Measurements from ENCODE around the gene RAB3IL1. TPM values are rescaled to one million over a fixed set of nuclear protein-coding genes. Genes with fewer than 3 reads are reported as not detected.

The RAB3IL1 gene
- total and polyA plus RNA-seq, 4 donors, result 2.1 to 41.6 (median 5.4) TPM

GRCh38 chr11:61905801-61906521, 11.4 kb downstream of the RAB3IL1 start:
- no peak overlapping the region for H3K4me3 ChIP-seq (ENCODE audit: low read depth in 1 of 3, low read length in 3 of 3)
- no peak for DNase-seq (ENCODE audit: low spot score)
- WGBS, result 94% methylated on average over 14 of the region's 14 CpGs
- H3K4me1 ChIP-seq (ENCODE audit: control insufficient read depth in 4 of 4, insufficient read depth in 4 of 4, low read length in 3 of 4), result peaks cover 0 to 8% (median 0%) of the 10 kb centered on the region in 4 donors
- H3K9me3 ChIP-seq (ENCODE audit: control insufficient read depth in 4 of 4, low read length in 3 of 4), result no peaks in the 10 kb centered on the region
- H3K27me3 ChIP-seq (ENCODE audit: control insufficient read depth in 4 of 4, insufficient read depth in 4 of 4, low read length in 3 of 4), result no peaks in the 10 kb centered on the region
- H3K27ac ChIP-seq (ENCODE audit: low read depth in 1 of 2, low read length in 2 of 2), result no peak overlapping the region
- H3K9ac ChIP-seq (ENCODE audit: low read depth in 1 of 2, low read length in 2 of 2), result no peak overlapping the region
- no peaks in the 10 kb centered on the region for H3K36me3 ChIP-seq (ENCODE audit: control insufficient read depth in 4 of 4, insufficient read depth in 3 of 4, low read depth in 1 of 4, low read length in 3 of 4)
- TF ChIP-seq JUND (IDR thresholded peaks at IDR 0.05) (no peak), REST (IDR thresholded peaks at IDR 0.05) (no peak), TAF1 (conservative IDR thresholded peaks at IDR 0.05) (no peak), EGR1 (IDR thresholded peaks at IDR 0.05; ENCODE audit: low read depth in 2 of 2) (no peak), ATF3 (IDR thresholded peaks at IDR 0.05) (no peak), YY1 (IDR thresholded peaks at IDR 0.05) (no peak), RAD21 (IDR thresholded peaks at IDR 0.05) (no peak), ZBTB33 (IDR thresholded peaks at IDR 0.05) (no peak), RXRA (IDR thresholded peaks at IDR 0.05) (no peak), MAX (IDR thresholded peaks at IDR 0.05) (no peak), FOXA2 (IDR thresholded peaks at IDR 0.05) (no peak), CTCF (IDR thresholded peaks at IDR 0.05; ENCODE audit: low read depth, low read length, missing input control) (no peak), HNF4G (IDR thresholded peaks at IDR 0.05) (no peak), GABPA (IDR thresholded peaks at IDR 0.05 in 1 of 2, conservative IDR thresholded peaks at IDR 0.05 in 1 of 2) (no peak)
